ENCODE measurements around the gene TCEA2. TPM values are rescaled to one million over a fixed set of nuclear protein-coding genes. Genes with fewer than 3 reads are reported as not detected.
A peak's percentile ranks its signal among the peaks of the same experiment; 100 is the strongest.

The TCEA2 gene
- total RNA-seq, 2 donors from 2014 or later: 64.3 to 110 TPM

DNA sequence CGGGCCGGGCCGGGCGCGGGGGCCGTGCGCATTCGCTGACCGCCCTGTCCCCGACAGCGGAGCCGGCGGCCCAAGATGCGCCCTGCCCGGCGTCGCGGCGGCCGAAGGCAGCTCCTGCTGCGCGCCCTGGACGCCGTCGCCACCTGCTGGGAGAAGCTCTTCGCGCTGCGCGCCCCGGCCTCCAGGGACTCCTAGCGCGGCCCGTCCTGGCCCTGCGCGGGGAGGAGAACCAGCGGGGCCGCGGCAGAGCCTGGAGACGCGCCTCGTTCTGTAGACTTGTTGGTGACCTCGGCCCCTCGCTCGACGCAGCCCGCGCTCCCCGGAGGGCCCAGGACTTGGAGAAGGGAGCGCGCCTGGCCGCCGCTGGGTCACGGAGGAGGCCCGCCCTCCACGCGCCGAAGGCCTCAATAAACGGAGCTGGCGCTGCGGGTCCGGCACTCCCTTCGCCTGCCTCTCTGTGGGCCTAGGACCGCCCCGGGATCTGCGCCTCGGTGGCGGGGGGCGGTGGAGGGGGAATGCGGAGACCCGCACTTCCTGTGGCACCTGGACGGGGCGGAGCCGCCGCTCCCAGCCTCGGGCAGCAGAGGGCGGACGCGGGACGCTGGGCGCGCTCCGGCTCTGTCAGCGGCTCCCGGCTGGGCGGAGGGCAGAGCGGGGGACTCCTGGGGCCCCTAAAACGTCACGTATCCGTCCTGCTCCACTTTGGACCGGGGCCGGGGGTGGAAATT, 24.3 kb upstream of the TCEA2 start:
- Mint-ChIP-seq H3K36me3 (ENCODE audit: low read depth) (peaks cover 9% of the 10 kb centered on the region), H3K27ac (no peak overlapping the region), H3K27me3 (ENCODE audit: insufficient read depth) (peaks cover 28% of the 10 kb centered on the region), H3K4me3 (peak overlapping the region; percentile 52), H3K9me3 (no peaks in the 10 kb centered on the region), H3K4me1 (peaks cover 15% of the 10 kb centered on the region)
- Histone ChIP-seq H3K4me3 (ENCODE audit: low read length) (peak overlapping the region; percentile 60), H3K4me1 (ENCODE audit: control insufficient read depth, insufficient read depth, low read length) (peaks cover 19% of the 10 kb centered on the region), H3K36me3 (ENCODE audit: control insufficient read depth, insufficient read depth, low read length) (no peaks in the 10 kb centered on the region), H3K27ac (ENCODE audit: low read depth, low read length) (no peak overlapping the region), H3K9ac (ENCODE audit: extremely low read depth, low read length, poor library complexity, severe bottlenecking) (peak overlapping the region; percentile 25), H3K27me3 (ENCODE audit: control insufficient read depth, insufficient read depth, low read length, poor library complexity, severe bottlenecking) (peaks cover 44% of the 10 kb centered on the region), H3K9me3 (ENCODE audit: control insufficient read depth, low read length) (no peaks in the 10 kb centered on the region)
- TF ChIP-seq, protein P1, sequence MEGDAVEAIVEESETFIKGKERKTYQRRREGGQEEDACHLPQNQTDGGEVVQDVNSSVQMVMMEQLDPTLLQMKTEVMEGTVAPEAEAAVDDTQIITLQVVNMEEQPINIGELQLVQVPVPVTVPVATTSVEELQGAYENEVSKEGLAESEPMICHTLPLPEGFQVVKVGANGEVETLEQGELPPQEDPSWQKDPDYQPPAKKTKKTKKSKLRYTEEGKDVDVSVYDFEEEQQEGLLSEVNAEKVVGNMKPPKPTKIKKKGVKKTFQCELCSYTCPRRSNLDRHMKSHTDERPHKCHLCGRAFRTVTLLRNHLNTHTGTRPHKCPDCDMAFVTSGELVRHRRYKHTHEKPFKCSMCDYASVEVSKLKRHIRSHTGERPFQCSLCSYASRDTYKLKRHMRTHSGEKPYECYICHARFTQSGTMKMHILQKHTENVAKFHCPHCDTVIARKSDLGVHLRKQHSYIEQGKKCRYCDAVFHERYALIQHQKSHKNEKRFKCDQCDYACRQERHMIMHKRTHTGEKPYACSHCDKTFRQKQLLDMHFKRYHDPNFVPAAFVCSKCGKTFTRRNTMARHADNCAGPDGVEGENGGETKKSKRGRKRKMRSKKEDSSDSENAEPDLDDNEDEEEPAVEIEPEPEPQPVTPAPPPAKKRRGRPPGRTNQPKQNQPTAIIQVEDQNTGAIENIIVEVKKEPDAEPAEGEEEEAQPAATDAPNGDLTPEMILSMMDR (conservative IDR thresholded peaks at IDR 0.05): peak; percentile 82
- peak; percentile 94 for DNase-seq
- WGBS, 2 experiments (ENCODE audit: insufficient coverage in 1 of 2, insufficient read length in 1 of 2): 2% methylated on average over 24 to 91 of the region's 91 CpGs

DNA sequence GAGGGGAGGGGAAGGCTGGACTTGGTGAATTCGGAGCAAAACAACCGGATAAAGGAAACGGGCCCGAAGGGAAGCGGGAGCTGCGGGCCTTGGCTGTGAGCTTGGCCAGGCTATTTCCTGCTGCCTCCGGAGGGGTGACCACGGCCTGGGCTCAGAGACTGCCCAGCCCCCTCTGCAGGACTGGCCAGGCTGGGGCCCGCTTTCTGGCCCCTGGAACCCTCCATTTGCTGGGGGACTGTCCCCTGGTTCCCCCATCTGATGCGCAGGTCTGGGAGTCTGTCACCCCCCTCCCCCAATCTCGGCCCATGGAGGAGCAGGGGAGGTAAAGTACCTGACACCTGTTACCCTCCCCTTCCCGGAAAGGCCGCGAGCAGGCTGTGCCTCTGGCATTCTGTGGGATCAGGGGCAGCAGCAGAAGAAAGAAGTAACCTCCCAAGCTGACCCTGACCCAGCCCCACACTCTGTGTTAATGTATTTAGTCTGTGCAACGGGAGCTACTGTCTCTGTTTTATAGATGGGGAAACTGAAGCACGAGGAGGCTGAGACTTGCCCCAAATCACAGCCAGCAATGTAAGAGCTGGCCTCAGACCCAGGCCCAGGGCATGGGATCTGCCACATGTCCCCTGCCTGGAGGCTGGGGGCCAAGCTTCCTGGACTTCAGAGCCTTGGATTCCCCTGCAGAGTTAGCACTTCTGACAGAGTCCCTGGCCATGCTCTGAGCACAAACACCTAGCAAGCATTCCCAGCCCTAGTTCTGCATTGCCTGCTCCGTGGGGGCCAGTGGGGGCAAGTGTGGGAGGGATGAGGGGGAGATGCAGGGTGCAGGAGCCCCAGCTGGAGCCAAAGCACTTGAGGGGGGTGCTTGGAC, 23.5 kb upstream of the TCEA2 start:
- no peak overlapping the region for H3K27ac ChIP-seq (ENCODE audit: low read depth, low read length)
- DNase-seq: no peak
- H3K4me1 ChIP-seq (ENCODE audit: control insufficient read depth, insufficient read depth, low read length): peaks cover 19% of the 10 kb centered on the region
- 27 to 41% methylated on average over 8 to 17 of the region's 17 CpGs for WGBS, 2 experiments (ENCODE audit: insufficient coverage in 1 of 2, insufficient read length in 1 of 2)
- H3K27ac Mint-ChIP-seq: no peak overlapping the region
- H3K4me1 Mint-ChIP-seq: peaks cover 15% of the 10 kb centered on the region
- H3K9me3 ChIP-seq (ENCODE audit: control insufficient read depth, low read length): no peaks in the 10 kb centered on the region
- TF ChIP-seq, protein P1 (conservative IDR thresholded peaks at IDR 0.05): peak; percentile 10
- H3K27me3 Mint-ChIP-seq (ENCODE audit: insufficient read depth): peaks cover 32% of the 10 kb centered on the region
- H3K4me3 ChIP-seq (ENCODE audit: low read length): peak overlapping the region; percentile 60
- no peaks in the 10 kb centered on the region for H3K36me3 ChIP-seq (ENCODE audit: control insufficient read depth, insufficient read depth, low read length)
- H3K9me3 Mint-ChIP-seq: no peaks in the 10 kb centered on the region
- H3K36me3 Mint-ChIP-seq (ENCODE audit: low read depth): peaks cover under 1% of the 10 kb centered on the region
- H3K4me3 Mint-ChIP-seq: peak overlapping the region; percentile 52
- H3K9ac ChIP-seq (ENCODE audit: extremely low read depth, low read length, poor library complexity, severe bottlenecking): no peak overlapping the region
- H3K27me3 ChIP-seq (ENCODE audit: control insufficient read depth, insufficient read depth, low read length, poor library complexity, severe bottlenecking): peaks cover 44% of the 10 kb centered on the region

DNA sequence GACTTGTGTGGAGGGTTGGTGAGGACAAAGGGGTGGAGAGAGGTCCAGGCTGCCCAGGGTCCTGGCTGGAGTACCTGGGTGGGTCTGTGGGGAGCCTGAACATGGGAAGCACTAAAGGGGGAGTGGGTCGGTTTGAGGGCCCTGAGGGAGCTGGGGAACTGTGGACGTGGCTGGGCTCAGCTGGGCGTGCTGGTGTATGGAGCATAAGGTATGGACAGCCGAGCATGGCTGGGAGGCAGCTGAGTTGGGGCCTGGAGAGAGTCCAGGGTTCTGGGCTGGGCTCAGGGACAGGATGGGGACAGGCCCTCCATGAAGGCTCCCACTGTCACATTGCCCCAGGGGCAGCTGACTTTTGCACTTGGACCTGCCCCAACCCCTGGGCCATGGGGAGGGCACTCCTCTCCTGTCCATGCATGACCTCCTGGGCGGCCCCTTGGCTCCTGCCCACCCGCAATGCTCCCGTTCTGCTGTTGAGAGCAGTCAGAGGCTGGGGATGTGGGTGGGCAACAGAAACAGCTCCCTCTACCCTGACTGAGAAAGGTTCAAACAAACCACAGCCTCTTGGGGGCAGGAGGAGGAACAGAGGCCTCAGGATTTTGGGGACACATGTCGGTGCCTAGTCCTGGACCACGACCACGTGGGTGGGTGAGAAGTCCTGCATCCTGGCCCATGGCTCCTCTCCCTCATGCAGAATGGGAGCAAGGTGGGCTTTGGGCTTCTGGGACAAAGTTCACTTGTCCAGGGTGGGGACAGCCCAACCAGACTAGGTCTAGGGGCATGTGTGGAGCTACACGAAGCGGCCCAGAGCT, 22.6 kb upstream of the TCEA2 start:
- H3K27ac Mint-ChIP-seq: no peak overlapping the region
- H3K36me3 ChIP-seq (ENCODE audit: control insufficient read depth, insufficient read depth, low read length): no peaks in the 10 kb centered on the region
- H3K4me3 ChIP-seq (ENCODE audit: low read length): no peak overlapping the region
- H3K4me1 Mint-ChIP-seq: peaks cover 12% of the 10 kb centered on the region
- no peak overlapping the region for H3K9ac ChIP-seq (ENCODE audit: extremely low read depth, low read length, poor library complexity, severe bottlenecking)
- no peaks in the 10 kb centered on the region for H3K9me3 ChIP-seq (ENCODE audit: control insufficient read depth, low read length)
- DNase-seq: no peak
- H3K27me3 ChIP-seq (ENCODE audit: control insufficient read depth, insufficient read depth, low read length, poor library complexity, severe bottlenecking): peaks cover 44% of the 10 kb centered on the region
- H3K4me1 ChIP-seq (ENCODE audit: control insufficient read depth, insufficient read depth, low read length): peaks cover 19% of the 10 kb centered on the region
- no peak overlapping the region for H3K27ac ChIP-seq (ENCODE audit: low read depth, low read length)
- 90% methylated on average over 7 to 12 of the region's 12 CpGs for WGBS, 2 experiments (ENCODE audit: insufficient coverage in 1 of 2, insufficient read length in 1 of 2)
- TF ChIP-seq, protein P1 (conservative IDR thresholded peaks at IDR 0.05): no peak
- no peak overlapping the region for H3K4me3 Mint-ChIP-seq
- H3K9me3 Mint-ChIP-seq: no peaks in the 10 kb centered on the region
- peaks cover 37% of the 10 kb centered on the region for H3K27me3 Mint-ChIP-seq (ENCODE audit: insufficient read depth)
- H3K36me3 Mint-ChIP-seq (ENCODE audit: low read depth): no peaks in the 10 kb centered on the region
